Right lobe of liver (tissue), 6 donors: ENCODE data around the gene ST6GALNAC4. TPM values are rescaled to one million over a fixed set of nuclear protein-coding genes. Genes with fewer than 3 reads are reported as not detected.

Experiments
- ATAC-seq, 4 donors: fragments of 200-7000 bp; cut with Tn5 transposase; one replicate each; pipeline ENCODE4 v1.9.1; 2020; ENCODE audit warnings: mild to moderate bottlenecking in 4 of 4, moderate library complexity in 4 of 4
- DNase-seq, 3 donors: peaks; one replicate each; pipeline ENCODE4 v3.0.0-alpha.2; 2020
- H3K27ac ChIP-seq, 3 donors: fragments of 200-600 bp; one replicate each; pipeline ENCODE4 v1.8.0; 2022
- H3K27me3 ChIP-seq, 2 donors: fragments of 200-600 bp; one replicate each; pipeline ENCODE4 v1.8.0; 2022
- H3K36me3 ChIP-seq, 4 donors: fragments of 200-600 bp; sonication (generic) in 1 of 4; one replicate each; pipeline versions ENCODE4 v1.5.1 to v1.8.0; 2017 to 2022; ENCODE audit warnings: control low read depth in 1 of 4
- H3K4me1 ChIP-seq, 4 donors: fragments of 200-600 bp; sonication (generic) in 1 of 4; one replicate each; pipeline versions ENCODE4 v1.5.1 to v1.8.0; 2017 to 2022; ENCODE audit warnings: control low read depth in 1 of 4
- H3K4me3 ChIP-seq, 3 donors: fragments of 200-600 bp; one replicate each; pipeline ENCODE4 v1.8.0; 2022
- H3K9me3 ChIP-seq, 4 donors: fragments of 200-600 bp; sonication (generic) in 1 of 4; one replicate each; pipeline versions ENCODE4 v1.5.1 to v1.8.0; 2017 to 2022; ENCODE audit warnings: control low read depth in 1 of 4
- POLR2A ChIP-seq: fragments of 450-650 bp; IDR thresholded peaks from one replicate; pipeline ENCODE4 v1.6.1; 2017; ENCODE audit warnings: antibody characterized with exemption, mild to moderate bottlenecking
- WGBS: methylation state at CpG from one replicate; pipeline ENCODE4 v1.1.6; 2018; ENCODE audit warnings: low coverage, low lambda C conversion rate; ENCODE audit not compliant: insufficient coverage; ENCODE audit errors: missing lambda C conversion rate; 5-methylcytosine and 5-hydroxymethylcytosine counted together
- intact Hi-C, 2 donors: fragments of 100-400 bp; cut with DNase I; formaldehyde crosslinking; loops; one replicate each; pipeline versions ENCODE4 v1.11.2 to v1.14.1; 2022
- total RNA-seq, 6 experiments: library from RNA; depleted of rRNA in 2 of 6; stranded (reverse); fragments of >200 nt in 2 of 6; fragmentation: NEBNext Ultra II Directional in 3 of 6; extraction: Animal tissue kit (Norgen Biotek cat#: 25700) in 3 of 6; gene quantifications; one replicate each; pipeline versions ENCODE4 v1.1.0 to v1.2.4, GENCODE V29; 2016 to 2023
- TF ChIP-seq, protein P1 (sequence below), 4 donors: fragments of 200-600 bp in 3 of 4; fragments of 450-650 bp in 1 of 4; IDR thresholded peaks; one replicate each; pipeline versions ENCODE4 v1.5.1 to v1.8.0; 2016 to 2022; ENCODE audit warnings: antibody characterized with exemption in 4 of 4, mild to moderate bottlenecking in 2 of 4
- donor health status: DM: no; HTN: yes; CAD: no.
- donor health status: DM: no; HTN: no; CAD: no.
- donor health status: DM: no; HTN: no; CAD: no.
- donor health status: DM: no; HTN: yes; CAD: no.
- donor health status: DM: no; HTN: yes; CAD: no.

Gene ST6GALNAC4
- total RNA-seq, 6 experiments from 2014 or later, result 3.2 to 23.8 (median 11.2) TPM

GRCh38 chr9:127962278-127962677 lies 45.4 kb upstream of the ST6GALNAC4 start:
- H3K27me3 ChIP-seq, result no peaks in the 10 kb centered on the region
- peaks cover 0 to 78% (median 37%) of the 10 kb centered on the region in 4 donors for H3K4me1 ChIP-seq
- no peaks in the 10 kb centered on the region for H3K9me3 ChIP-seq
- no peak overlapping the region for H3K4me3 ChIP-seq
- TF ChIP-seq POLR2A, result no peak
- TF ChIP-seq, protein P1, sequence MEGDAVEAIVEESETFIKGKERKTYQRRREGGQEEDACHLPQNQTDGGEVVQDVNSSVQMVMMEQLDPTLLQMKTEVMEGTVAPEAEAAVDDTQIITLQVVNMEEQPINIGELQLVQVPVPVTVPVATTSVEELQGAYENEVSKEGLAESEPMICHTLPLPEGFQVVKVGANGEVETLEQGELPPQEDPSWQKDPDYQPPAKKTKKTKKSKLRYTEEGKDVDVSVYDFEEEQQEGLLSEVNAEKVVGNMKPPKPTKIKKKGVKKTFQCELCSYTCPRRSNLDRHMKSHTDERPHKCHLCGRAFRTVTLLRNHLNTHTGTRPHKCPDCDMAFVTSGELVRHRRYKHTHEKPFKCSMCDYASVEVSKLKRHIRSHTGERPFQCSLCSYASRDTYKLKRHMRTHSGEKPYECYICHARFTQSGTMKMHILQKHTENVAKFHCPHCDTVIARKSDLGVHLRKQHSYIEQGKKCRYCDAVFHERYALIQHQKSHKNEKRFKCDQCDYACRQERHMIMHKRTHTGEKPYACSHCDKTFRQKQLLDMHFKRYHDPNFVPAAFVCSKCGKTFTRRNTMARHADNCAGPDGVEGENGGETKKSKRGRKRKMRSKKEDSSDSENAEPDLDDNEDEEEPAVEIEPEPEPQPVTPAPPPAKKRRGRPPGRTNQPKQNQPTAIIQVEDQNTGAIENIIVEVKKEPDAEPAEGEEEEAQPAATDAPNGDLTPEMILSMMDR (IDR thresholded peaks at IDR 0.05), result no peak
- DNase-seq (no peak), ATAC-seq (no peak)
- H3K27ac ChIP-seq, result peak overlapping the region in 1 of 3 donors; percentile 62
- intact Hi-C loops, result no loop called here
- WGBS, result no CpG with 5 or more reads among the region's 3 CpGs
- no peaks in the 10 kb centered on the region for H3K36me3 ChIP-seq

- intact Hi-C loops, result no loop called here
- ATAC-seq, result no peak
Observed at GRCh38 chr9:127961613-127962155, 44.8 kb upstream of the ST6GALNAC4 start.

DNA sequence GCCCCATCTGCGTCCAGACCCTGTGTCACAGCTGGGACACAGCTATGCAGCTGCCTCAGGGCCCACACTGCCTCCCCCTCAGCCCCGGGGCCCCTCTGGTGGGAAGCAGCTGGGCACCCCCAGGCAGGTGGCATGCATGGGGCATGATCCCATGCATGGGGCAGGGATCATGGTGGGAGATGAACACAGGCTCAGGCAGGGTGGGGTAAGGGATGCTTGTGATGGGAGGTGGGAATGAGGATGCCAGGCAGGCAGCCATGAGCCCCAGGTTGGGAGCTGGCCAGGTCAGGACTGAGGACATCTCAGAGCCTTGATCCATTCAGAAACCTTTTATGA lies 44.3 kb upstream of the ST6GALNAC4 start:
- Histone ChIP-seq H3K27ac (no peak overlapping the region), H3K27me3 (no peaks in the 10 kb centered on the region), H3K36me3 (no peaks in the 10 kb centered on the region), H3K4me3 (no peak overlapping the region), H3K9me3 (no peaks in the 10 kb centered on the region), H3K4me1 (peaks cover 0 to 78% (median 32%) of the 10 kb centered on the region in 4 donors)
- intact Hi-C loops, result no loop called here
- DNase-seq, result no peak
- TF ChIP-seq, protein P1 (IDR thresholded peaks at IDR 0.05), result no peak
- no peak for TF ChIP-seq POLR2A
- ATAC-seq, result no peak
- no CpG with 5 or more reads among the region's 2 CpGs for WGBS

More at GRCh38 chr9:127961613-127962155, 44.8 kb upstream of the ST6GALNAC4 start:
- no peak for DNase-seq
- no peaks in the 10 kb centered on the region for H3K27me3 ChIP-seq
- 87% methylated on average over 9 of the region's 13 CpGs for WGBS
- peaks cover 0 to 78% (median 34%) of the 10 kb centered on the region in 4 donors for H3K4me1 ChIP-seq
- no peaks in the 10 kb centered on the region for H3K36me3 ChIP-seq
- TF ChIP-seq POLR2A, result no peak
- TF ChIP-seq, protein P1 (IDR thresholded peaks at IDR 0.05), result no peak
- H3K27ac ChIP-seq, result no peak overlapping the region
- H3K9me3 ChIP-seq, result no peaks in the 10 kb centered on the region
- no peak overlapping the region for H3K4me3 ChIP-seq

GRCh38 chr9:127960410-127961154 lies 43.7 kb upstream of the ST6GALNAC4 start:
- ATAC-seq, result no peak
- DNase-seq, result peak in 1 of 3 donors; percentile 19
- Histone ChIP-seq H3K4me3 (no peak overlapping the region), H3K9me3 (no peaks in the 10 kb centered on the region), H3K4me1 (peaks cover 0 to 78% (median 29%) of the 10 kb centered on the region in 4 donors), H3K27me3 (no peaks in the 10 kb centered on the region), H3K36me3 (no peaks in the 10 kb centered on the region), H3K27ac (no peak overlapping the region)
- intact Hi-C loops, result no loop called here
- 40% methylated on average over 4 of the region's 11 CpGs for WGBS
- TF ChIP-seq POLR2A, result no peak
- TF ChIP-seq, protein P1 (IDR thresholded peaks at IDR 0.05), result no peak
